ENCODE results near the gene CPZ. TPM values are rescaled to one million over a fixed set of nuclear protein-coding genes. Genes with fewer than 3 reads are reported as not detected.

The CPZ gene
- total and polyA plus RNA-seq, 10 of the 15 experiments (the other 5 are each of a cell fraction or from before 2014, with no cell fraction given), result not detected

DNA sequence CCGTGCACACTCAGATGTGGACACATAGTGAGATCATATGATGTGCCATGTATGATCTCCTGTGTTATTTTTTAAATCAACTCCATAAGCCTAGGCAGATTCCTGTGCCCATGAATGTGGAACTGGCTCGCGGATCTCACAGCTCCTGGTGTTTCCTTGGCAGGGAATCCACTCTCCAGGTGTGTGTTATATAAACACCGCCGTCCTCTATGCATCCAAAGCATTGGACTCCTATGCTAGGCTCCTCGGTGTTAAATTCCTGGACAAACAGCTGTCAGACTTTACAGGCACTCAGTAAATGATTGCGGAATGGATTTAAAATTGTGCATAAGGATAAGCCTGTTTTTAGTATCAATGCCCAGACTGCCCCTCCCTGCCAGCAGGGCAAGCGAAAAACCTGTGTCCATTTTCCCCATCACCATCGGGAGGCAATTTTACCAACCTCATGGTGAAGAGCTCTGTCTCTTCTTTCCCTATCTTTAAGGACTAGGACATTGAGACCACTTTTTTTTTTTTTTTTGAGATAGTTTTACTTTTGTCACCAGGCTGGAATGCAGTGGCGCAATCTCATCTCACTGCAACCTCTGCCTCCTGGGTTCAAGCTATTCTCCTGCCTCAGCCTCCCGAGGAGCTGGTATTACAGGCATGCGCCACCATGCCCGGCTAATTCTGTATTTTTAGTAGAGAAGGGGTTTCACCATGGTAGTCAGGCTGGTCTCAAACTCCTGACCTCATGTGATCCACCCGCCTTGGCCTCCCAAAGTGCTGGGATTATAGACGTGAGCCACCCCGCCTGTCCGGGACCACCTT, 36.0 kb upstream of the CPZ start:
- no peak for DNase-seq (ENCODE audit: low read depth, low spot score)
- Histone ChIP-seq H3K9me3 (replicated peaks; ENCODE audit: control insufficient read depth, insufficient read depth, low read length) (no peaks in the 10 kb centered on the region), H3K27me3 (replicated peaks in 1 of 2; ENCODE audit: control insufficient read depth in 2 of 2, insufficient read depth in 2 of 2, low read length in 1 of 2) (no peaks in the 10 kb centered on the region; a peak in 1 of 4 replicates), H3K4me2 (ENCODE audit: control insufficient read depth, insufficient read depth) (no peak overlapping the region), H3K27ac (ENCODE audit: control insufficient read depth, insufficient read depth) (no peak overlapping the region), H3K4me3 (no peak overlapping the region), H3K9ac (ENCODE audit: control insufficient read depth, insufficient read depth, low read length) (no peak overlapping the region), H4K20me1 (ENCODE audit: control insufficient read depth, insufficient read depth) (no peaks in the 10 kb centered on the region), H3K4me1 (ENCODE audit: control insufficient read depth, insufficient read depth, low read length) (no peaks in the 10 kb centered on the region), H3K36me3 (ENCODE audit: control insufficient read depth in 2 of 2, insufficient read depth in 2 of 2, low read length in 1 of 2) (no peaks in the 10 kb centered on the region), H3K79me2 (ENCODE audit: control insufficient read depth, insufficient read depth, low read length) (no peaks in the 10 kb centered on the region), H2AFZ (ENCODE audit: control insufficient read depth, low read depth, low read length) (no peak overlapping the region)
- ChIA-PET POLR2A (no interaction called here), SMC1A (ENCODE audit: uncharacterized antibody, unreplicated experiment) (no interaction called here), CTCF (no interaction called here), RAD21 (ENCODE audit: unreplicated experiment) (no interaction called here)
- BruUV-seq (replicated peaks), result no TSS peak
- in situ Hi-C loops (cut with MboI) (no loop called here), intact Hi-C loops (cut with micrococcal nuclease; ENCODE audit: unreplicated experiment) (no loop called here)
- no peak for FAIRE-seq
- WGBS (ENCODE audit: insufficient coverage, insufficient replicate concordance, low lambda C conversion rate, missing lambda C conversion rate), result 59% methylated on average over 17 of the region's 17 CpGs
- TF ChIP-seq, protein P1, sequence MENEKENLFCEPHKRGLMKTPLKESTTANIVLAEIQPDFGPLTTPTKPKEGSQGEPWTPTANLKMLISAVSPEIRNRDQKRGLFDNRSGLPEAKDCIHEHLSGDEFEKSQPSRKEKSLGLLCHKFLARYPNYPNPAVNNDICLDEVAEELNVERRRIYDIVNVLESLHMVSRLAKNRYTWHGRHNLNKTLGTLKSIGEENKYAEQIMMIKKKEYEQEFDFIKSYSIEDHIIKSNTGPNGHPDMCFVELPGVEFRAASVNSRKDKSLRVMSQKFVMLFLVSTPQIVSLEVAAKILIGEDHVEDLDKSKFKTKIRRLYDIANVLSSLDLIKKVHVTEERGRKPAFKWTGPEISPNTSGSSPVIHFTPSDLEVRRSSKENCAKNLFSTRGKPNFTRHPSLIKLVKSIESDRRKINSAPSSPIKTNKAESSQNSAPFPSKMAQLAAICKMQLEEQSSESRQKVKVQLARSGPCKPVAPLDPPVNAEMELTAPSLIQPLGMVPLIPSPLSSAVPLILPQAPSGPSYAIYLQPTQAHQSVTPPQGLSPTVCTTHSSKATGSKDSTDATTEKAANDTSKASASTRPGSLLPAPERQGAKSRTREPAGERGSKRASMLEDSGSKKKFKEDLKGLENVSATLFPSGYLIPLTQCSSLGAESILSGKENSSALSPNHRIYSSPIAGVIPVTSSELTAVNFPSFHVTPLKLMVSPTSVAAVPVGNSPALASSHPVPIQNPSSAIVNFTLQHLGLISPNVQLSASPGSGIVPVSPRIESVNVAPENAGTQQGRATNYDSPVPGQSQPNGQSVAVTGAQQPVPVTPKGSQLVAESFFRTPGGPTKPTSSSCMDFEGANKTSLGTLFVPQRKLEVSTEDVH (IDR thresholded peaks at IDR 0.05; ENCODE audit: low read depth, partially characterized antibody), result no peak
- no peak for TF ChIP-seq NRF1 (conservative IDR thresholded peaks at IDR 0.05; ENCODE audit: low read depth, low read length)
- no peak for TF ChIP-seq EED (IDR thresholded peaks at IDR 0.05; ENCODE audit: low read depth)
- no peak for TF ChIP-seq WRNIP1 (IDR thresholded peaks at IDR 0.05; ENCODE audit: borderline replicate concordance, low read depth, low read length)
- TF ChIP-seq CBFB (IDR thresholded peaks at IDR 0.05; ENCODE audit: low read depth), result no peak
- TF ChIP-seq ZNF274 (IDR thresholded peaks at IDR 0.05; ENCODE audit: insufficient read depth, insufficient read length), result no peak
- TF ChIP-seq MTA2 (IDR thresholded peaks at IDR 0.05; ENCODE audit: low read depth), result no peak
- TF ChIP-seq NFXL1 (IDR thresholded peaks at IDR 0.05; ENCODE audit: borderline replicate concordance), result no peak
- TF ChIP-seq, protein P2, sequence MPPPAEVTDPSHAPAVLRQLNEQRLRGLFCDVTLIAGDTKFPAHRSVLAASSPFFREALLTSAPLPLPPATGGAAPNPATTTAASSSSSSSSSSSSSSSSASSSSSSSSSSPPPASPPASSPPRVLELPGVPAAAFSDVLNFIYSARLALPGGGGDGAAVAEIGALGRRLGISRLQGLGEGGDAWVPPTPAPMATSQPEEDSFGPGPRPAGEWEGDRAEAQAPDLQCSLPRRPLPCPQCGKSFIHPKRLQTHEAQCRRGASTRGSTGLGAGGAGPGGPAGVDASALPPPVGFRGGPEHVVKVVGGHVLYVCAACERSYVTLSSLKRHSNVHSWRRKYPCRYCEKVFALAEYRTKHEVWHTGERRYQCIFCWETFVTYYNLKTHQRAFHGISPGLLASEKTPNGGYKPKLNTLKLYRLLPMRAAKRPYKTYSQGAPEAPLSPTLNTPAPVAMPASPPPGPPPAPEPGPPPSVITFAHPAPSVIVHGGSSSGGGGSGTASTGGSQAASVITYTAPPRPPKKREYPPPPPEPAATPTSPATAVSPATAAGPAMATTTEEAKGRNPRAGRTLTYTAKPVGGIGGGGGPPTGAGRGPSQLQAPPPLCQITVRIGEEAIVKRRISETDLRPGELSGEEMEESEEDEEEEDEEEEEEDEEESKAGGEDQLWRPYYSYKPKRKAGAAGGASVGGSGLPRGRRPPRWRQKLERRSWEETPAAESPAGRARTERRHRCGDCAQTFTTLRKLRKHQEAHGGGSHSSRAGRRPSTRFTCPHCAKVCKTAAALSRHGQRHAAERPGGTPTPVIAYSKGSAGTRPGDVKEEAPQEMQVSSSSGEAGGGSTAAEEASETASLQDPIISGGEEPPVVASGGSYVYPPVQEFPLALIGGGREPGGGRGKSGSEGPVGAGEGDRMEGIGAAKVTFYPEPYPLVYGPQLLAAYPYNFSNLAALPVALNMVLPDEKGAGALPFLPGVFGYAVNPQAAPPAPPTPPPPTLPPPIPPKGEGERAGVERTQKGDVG (CRISPR knock-in tag; IDR thresholded peaks at IDR 0.05), result no peak
- no peak for TF ChIP-seq NFYA (IDR thresholded peaks at IDR 0.05; ENCODE audit: borderline replicate concordance, low read depth, low read length)
- no peak for TF ChIP-seq HDAC2 (IDR thresholded peaks at IDR 0.05)
- TF ChIP-seq KAT2A (conservative IDR thresholded peaks at IDR 0.05; ENCODE audit: control insufficient read depth, low read depth, low read length), result no peak
- TF ChIP-seq ATF7 (IDR thresholded peaks at IDR 0.05; ENCODE audit: low read depth), result no peak
- TF ChIP-seq ESRRA (IDR thresholded peaks at IDR 0.05; ENCODE audit: low read length), result no peak
- TF ChIP-seq POU2F2 (IDR thresholded peaks at IDR 0.05; ENCODE audit: borderline replicate concordance, low read depth, low read length), result no peak
- TF ChIP-seq CHD1 (IDR thresholded peaks at IDR 0.05; ENCODE audit: low read depth, low read length), result no peak
- TF ChIP-seq, protein P3, sequence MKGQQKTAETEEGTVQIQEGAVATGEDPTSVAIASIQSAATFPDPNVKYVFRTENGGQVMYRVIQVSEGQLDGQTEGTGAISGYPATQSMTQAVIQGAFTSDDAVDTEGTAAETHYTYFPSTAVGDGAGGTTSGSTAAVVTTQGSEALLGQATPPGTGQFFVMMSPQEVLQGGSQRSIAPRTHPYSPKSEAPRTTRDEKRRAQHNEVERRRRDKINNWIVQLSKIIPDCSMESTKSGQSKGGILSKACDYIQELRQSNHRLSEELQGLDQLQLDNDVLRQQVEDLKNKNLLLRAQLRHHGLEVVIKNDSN (IDR thresholded peaks at IDR 0.05; ENCODE audit: borderline replicate concordance, extremely low read length, insufficient read depth, low read depth, low read length), result no peak
- no peak for TF ChIP-seq RELA (IDR thresholded peaks at IDR 0.05; ENCODE audit: borderline replicate concordance, partially characterized antibody)
- no peak for TF ChIP-seq ZZZ3 (IDR thresholded peaks at IDR 0.05; ENCODE audit: control insufficient read depth, insufficient read length, low read depth)
- no peak for ATAC-seq

Measured in GM12878 (cell line).